COLO668 (cell line): Measurements from ENCODE around the gene BRPF1.

ENCODE experiments used
- DNase-seq: peaks from one replicate; lab custom pipeline; 2025; ENCODE audit not compliant: unreplicated experiment; lab: John Stamatoyannopoulos, UW

Gene BRPF1, protein sequence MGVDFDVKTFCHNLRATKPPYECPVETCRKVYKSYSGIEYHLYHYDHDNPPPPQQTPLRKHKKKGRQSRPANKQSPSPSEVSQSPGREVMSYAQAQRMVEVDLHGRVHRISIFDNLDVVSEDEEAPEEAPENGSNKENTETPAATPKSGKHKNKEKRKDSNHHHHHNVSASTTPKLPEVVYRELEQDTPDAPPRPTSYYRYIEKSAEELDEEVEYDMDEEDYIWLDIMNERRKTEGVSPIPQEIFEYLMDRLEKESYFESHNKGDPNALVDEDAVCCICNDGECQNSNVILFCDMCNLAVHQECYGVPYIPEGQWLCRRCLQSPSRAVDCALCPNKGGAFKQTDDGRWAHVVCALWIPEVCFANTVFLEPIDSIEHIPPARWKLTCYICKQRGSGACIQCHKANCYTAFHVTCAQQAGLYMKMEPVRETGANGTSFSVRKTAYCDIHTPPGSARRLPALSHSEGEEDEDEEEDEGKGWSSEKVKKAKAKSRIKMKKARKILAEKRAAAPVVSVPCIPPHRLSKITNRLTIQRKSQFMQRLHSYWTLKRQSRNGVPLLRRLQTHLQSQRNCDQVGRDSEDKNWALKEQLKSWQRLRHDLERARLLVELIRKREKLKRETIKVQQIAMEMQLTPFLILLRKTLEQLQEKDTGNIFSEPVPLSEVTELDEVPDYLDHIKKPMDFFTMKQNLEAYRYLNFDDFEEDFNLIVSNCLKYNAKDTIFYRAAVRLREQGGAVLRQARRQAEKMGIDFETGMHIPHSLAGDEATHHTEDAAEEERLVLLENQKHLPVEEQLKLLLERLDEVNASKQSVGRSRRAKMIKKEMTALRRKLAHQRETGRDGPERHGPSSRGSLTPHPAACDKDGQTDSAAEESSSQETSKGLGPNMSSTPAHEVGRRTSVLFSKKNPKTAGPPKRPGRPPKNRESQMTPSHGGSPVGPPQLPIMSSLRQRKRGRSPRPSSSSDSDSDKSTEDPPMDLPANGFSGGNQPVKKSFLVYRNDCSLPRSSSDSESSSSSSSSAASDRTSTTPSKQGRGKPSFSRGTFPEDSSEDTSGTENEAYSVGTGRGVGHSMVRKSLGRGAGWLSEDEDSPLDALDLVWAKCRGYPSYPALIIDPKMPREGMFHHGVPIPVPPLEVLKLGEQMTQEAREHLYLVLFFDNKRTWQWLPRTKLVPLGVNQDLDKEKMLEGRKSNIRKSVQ (N-terminal part only)

DNA sequence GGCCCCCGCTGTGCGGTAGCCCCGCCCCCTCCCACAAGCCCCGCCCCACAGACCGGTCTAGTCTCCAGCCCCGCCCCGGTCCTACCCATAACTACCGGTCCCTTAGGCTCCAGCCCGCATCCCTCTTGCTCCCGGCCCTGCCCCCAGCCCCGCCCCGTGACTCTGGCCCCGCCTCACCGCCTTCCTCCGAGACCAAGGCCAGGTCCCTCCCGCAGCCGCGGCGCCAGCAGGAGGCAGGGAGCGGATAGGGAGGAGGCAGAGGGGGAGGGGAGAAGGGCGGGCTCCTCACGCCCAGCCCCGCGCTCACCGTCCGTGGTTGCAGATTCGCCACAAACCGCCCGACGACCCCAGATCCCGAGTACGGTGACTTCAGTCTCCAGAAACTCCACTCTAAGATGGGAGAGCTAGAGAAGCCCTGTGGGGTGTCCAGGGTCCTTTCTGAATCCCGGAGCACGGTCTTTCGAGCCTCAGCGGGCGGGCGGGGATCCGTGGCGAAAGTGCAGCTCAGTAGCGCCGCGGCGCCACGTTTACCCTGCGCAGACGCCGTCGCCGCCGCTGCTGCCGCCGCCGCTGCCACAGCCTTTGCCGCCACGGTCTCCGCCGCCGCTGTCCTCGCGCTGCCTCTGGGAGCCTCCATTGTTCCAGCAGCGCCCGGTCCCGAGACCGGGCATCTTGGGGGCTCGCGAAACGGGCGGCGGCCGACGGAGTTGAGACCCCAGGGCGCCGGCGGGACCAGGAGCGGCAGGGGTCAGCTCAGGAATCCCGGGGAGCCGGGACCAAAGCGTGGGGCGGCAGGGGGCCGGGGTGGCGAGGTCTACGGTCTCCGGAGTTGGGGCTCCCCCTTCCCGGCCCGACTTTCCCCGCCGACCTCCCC lies at the start of gene BRPF1:
TSS of gene BRPF1 (plus strand) at position 530 of the 874 bp plus-strand sequence. CDS start 2,406 bp downstream, outside the sequence.
- peak; percentile 96 for DNase-seq

DNA sequence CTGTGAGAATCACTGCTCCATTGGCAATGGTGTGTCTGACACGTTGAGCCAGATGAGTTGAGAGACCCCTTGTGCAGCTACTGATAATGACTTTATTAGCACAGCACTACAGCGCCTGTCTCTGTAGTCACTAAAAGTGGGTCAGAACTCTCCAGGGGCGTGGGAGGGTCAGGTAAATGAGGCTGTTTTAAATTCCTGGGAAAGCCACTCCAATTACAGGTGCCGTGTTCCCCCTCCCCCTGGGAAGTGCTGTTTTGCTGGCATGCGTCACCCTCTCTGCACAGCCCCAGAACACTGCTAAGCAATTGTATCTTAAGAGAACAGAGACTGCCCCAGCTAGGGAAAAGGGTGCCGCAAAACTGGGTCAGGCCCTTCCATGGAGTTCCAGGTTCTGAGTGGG lies 49.4 kb upstream of the BRPF1 start:
- no peak for DNase-seq

DNA sequence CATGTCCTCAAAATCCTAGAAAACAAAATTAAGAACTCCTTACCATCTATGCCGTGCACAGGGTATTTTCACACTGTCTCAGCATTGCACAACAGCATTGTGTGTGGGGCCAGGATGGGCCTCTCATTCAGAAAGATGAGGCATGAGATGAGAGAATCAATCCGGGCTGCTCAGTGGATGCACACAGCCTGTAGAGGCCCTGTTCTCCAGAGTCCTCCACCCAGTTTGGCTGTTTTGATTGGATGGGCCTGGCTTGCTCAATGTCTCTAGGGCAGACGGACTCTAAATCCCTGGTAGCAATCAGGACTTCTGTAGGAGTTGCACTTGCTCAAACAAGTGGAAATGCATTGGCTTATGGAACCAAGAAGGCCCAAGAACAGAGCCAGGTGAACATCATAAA lies 48.1 kb upstream of the BRPF1 start:
- DNase-seq = no peak

DNA sequence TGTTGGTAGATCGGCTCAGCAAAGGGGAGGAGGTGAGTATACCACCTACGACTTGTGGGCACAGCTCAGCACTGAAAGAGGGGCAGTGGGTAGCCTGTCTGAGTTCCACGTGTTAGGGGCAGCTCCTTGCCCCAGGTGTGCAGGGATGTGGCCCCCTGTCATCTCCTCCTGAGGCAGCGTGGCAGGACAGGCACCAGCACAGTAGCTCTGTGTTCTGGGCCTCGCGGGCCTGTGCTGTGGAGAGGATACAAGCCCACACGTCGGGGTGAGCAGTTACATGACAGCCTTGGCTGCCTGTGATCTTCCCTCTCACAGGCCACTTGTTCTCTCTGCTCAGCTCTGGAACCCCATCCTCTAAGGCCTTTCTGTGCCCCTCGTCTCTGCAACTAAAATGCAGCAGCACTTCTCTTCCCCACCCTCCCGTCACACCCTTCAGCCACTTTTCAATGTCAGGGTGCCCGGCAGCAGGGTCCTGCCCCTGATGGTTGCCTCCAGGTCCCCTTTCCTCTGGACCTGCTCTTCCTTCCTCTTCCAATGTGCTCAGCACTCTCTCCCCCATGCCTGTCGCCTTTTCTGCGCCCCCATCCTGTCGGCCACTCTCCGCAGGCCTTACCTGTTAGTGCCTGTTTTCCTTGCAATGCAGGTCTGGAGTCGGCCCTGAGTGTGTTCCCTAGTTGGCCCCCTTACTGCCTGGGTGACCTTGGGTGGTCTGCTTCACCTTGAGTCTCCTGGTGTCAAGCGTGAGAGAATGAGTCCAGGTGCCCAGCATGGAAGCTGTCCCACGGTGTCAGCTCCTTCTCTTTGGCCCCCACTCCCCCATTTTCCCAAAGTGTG lies 46.1 kb upstream of the BRPF1 start:
- no peak for DNase-seq

DNA sequence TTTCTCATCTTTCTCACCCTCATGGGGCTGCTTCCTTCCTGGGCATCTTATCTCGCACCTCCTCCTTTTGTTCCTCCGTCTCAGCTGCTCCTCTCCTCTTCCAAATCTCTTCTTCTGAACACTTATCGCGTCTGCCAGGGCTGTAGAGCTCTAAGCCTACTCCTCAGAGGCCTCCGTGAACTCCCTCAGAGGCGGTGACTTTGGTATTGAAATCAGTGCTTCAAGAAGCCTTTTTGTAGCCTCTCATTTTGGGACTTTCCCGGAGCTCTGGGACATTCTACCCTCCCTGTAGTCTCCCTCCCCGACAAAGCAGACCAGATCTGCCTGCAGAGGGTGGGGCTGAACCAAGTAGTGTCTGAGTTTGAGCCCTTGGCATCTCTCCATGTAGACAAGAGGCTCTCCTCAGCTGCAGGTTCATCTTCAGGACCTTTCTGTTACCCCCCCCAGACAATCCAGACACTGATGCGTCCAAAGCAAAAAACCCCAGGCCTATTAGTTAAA lies 45.4 kb upstream of the BRPF1 start:
- no peak for DNase-seq

DNA sequence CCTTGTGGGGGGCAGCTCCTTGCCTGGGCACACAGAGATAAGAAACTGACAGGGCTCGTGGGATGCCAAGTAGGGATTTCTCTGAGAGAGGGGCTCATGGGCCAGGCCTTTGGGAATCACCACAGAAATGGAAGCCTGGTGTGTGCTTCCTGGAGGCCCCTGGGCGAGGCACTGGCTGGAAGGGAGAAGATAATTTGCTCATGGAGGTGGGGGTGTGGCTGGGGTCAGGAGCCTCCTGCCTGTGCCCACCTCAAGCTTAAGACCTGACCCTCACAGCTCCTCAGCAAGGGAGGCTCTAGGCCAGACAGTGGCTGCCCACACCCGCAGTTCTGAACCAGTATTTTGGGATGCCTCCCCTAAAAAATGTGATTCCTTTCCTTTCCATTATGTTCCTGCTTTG lies 44.8 kb upstream of the BRPF1 start:
- DNase-seq = no peak

DNA sequence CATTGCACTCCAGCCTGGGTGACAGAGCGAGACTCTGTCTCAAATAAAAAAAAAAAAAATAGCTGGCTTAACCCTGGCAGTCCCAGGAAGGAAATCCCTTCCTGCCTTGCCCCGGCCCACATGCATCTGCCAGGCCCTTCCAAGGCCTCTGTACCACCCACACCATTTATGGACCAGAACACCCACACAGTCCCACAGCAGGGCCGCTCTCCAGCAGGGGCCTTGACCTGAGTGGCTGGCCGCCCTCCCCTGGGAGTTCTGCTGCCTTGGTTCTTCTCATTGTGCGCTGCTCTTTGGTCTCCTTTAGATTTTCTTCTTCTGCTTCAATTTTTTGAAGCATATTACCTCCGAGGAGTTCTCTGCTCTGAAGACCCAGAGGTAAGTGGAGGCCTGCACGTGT lies 44.0 kb upstream of the BRPF1 start:
- DNase-seq = no peak

DNA sequence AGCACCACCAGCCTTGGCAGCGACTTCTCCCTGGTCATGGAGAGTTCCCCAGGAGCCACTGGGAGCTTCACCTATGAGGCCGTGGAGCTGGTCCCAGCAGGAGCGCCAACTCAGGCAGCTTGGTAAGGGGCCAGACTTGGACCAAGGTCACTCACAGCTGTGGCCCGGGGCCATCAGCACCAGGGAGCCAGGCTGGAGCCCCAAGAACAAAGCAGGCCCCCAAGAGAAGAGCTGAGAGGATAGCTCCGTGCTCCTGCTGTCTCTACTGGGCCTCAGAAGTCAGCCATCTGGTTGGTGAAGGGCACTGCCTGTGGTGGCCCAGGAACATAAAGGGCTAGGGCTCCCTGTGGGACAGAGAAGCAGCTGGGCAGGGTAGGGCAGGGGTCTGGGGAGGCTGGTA lies 42.6 kb upstream of the BRPF1 start:
- DNase-seq = no peak

DNA sequence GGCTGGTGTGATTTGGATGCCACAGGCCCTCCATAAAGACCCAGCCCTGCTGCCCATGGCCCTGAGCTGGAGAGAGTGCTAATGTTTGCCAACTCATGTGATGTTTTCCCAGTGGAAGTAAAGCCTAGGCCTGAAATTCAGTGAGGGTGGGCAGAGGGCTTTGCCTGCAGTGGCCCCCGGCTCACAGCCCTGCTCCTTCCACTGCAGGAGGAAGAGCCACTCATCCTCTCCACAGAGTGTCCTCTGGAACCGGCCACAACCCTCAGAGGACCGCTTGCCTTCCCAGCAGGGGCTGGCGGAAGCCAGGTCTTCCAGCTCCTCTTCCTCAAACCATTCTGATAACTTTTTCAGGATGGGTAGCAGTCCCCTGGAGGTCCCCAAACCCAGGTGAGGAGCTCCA lies 41.8 kb upstream of the BRPF1 start:
- no peak for DNase-seq

DNA sequence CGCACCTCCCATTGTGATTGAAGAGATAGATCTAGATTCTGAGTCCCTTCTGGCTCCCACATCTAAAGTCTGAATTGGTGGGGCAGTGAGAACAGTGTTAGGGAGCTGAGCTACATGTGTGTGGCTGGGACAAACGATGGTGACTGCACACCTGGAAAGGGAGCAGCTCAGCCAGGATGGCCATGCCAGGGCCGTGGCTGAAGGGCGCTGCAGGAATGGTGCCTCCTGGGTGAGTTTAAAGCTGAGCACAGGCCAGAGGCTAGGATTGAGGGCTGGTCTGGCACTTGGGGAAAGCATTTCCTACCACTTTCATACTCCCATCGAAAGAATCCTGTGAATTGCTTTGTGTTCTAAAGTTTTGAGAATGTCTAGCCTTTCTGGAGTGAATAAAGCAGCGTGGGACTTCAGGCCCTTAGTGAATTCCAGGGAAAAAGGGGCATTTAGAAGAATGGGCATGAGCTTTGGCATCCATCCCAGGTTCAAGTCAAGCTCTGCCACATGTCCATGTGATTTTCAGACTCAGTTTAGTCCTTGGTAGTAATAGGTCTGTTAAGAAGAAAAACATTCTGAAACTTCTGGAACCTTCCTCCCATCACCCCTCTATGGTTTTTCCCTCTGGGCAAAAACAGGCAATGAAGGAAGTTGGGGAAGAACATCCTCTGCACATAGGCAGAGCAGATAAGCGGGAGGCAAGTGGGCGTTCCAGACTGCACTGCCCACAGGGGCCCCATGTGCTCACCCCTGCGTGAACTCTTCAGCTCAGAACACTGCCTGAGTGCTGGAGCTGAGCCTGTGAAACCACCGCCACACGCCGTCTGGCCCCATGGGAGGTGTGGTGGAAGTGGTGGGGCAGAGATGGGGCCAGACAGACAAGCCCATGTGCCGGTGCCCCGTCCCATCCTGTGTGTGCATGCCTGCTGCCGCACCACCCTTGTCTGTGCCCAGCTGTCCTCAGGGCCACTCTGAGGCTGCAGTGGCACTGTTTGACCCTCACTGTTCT lies 40.8 kb upstream of the BRPF1 start:
- no peak for DNase-seq

DNA sequence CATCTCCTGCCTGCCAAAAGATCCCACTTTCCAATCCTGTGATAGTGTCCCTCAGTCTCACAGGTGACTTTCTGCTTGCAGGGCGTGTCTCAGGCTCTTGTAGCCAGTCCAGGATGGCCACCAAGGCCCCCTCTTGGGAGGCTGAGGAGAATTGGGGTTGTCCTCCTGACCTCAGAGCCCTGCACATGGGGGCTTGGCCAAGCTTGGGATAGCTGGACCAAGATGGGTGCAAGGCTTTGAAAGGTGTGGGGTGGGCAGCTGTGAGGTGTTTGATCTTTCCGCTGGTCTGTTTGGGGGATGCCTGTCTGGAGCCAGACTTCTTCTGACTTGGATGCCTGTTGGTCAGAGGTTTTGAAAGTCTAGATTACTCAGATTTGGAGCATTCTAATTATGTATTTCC lies 39.9 kb upstream of the BRPF1 start:
- DNase-seq = no peak

DNA sequence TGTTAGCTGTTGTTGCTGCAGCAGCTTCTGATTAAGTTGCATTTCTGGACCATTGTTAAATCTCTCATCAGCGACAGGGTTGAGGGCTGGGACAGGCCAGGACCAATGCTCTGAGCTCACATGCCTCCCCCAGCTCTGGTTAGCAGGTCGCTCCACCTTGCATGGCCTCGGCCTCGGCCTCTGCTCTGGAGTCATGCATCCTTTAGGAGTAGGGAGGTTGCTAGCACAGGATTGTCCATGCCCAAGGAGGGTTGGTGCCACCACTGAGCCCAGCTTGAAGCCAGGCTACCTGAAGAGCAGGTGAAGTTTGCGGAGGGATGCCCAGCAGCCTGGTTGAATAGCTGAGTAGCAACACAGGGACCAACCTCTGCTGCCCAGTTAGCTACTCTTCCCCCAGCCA lies 39.1 kb upstream of the BRPF1 start:
- no peak for DNase-seq

DNA sequence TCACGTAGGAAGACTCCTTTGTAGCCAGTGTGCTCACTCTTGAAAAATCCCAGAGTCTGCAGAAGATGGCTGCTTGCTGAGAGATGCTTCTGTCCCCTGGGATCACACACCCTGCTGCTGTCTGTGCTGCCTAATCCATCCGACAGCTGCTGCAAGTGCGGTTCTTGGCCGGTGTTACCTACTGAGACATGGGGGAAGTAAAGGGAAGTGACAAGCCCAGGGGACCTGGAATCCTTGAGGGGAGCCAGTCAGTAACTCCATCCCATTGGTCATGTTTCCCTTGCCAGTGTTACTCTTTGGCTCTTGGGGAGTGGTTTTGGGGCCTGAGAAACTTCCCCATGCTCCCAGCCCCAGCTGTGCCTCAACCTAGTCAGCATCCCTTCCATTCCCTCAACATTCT lies 36.2 kb upstream of the BRPF1 start:
- DNase-seq = no peak

DNA sequence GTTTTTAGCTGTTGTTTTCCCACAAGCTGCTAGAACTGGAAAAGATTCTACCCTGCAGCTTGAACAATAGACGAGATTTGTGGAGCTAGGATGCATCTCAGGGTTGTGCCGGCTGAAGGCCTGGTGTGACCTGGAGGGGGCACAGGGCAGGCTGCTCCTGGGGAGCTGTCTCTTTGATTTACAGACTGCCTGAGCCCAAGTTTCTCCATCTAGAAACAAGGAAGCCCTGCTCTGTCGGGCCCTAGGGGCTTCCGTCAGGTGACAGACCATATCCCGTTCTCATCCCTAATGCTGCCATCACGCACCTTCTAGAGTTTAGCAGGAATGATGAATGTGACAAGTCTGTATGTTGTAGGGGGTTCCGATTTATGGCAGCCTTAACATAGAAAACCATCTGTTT lies 35.8 kb upstream of the BRPF1 start:
- no peak for DNase-seq

DNA sequence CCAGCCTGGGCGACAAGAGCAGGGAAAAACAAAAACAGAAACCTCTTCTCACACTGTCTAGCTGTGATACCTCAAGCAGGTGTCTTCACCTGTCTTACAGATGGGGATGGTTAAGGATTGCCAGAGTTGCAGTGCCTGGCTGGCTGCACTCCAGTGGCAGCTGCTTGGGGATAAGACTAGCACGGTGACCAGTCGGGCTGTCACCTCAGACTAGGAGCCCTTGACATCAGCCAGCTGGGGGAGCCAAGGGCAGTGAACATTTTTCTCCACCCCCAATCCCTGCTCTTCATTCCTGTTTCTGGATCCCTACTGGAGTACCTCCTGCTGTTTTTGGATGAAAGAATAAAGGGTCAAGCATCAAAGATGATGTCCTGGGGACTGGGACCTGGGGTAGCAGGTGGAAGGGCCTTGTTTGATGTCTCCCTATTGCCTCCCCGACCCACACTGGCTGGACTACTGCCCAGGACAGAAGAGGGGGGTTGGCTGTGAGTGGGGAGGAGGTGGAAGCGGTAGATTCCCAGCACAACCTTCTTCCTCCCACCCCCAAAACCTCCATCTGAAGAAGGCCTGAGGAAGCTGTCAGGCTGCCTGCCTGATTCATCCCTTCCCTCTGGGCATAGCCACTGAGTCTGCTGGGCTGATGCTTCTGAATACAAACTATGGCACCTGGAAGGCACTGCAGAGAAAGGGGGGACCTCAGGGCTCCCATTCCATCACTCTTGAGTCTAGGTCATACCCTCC lies 34.9 kb upstream of the BRPF1 start:
- DNase-seq = no peak

DNA sequence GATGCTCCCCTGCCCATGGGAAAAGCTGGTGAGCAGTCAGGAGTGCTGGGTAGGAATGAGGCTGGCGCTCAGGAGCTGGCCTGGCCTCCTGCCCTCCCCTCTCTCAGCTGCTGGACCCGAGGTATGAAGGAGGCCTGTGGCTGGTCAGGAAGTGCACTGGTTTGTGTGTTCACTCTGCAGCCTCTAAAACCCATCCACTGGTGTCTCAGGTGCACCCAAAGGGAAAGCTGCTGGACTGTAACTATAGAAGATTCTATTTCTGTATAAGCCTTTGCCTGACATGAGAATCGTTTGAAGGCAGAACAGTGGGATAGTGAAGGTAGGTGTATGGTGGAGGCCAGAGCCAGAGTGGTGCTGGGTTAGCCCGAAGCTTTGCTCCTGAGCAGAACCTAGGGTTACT lies 33.6 kb upstream of the BRPF1 start:
- no peak for DNase-seq

DNA sequence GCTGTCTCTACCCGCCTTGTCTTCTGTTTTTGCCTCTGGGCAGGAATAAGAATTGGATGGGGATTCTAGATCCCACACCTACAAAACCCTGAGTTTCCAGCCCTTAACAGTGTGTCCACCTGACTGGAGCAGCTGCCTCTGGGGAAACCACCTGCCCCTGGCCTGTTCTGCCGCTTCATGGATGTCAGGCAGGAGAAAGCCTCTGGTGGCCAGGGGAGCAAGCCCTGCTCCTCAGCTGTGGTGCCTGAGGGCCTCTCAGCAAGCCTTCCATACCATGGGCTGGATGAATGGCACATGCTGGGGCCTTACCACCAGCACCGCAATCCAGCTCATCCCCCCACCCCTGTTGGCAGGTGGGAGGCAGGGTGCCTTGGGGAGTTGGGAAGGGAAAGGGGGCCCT lies 33.2 kb upstream of the BRPF1 start:
- no peak for DNase-seq

DNA sequence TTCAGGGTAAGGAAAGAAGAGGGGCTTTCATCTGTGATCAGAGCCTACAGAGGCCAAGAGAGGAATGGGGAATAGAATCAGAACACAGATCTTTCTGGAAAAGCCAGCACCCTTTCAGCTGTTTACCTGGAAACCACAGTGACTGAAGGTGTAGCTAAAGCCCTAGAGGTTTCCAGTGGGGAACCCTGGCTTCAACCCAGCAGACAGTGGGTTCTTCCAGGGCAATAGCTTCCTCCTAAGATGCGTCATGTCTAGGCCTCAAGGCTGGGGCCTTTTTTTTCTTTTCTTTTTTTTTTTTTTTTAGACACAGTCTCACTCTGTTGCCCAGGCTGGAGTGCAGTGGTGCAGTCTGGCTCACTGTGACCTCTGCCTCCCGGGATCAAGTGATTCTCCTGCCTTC lies 31.0 kb upstream of the BRPF1 start:
- no peak for DNase-seq
